Esophagus squamous epithelium (tissue), 5 donors: ENCODE data around the gene VASH2. TPM values are rescaled to one million over a fixed set of nuclear protein-coding genes. Genes with fewer than 3 reads are reported as not detected.
A peak's percentile ranks its signal among the peaks of the same experiment; 100 is the strongest.
"Not testable (repeated sequence)": the region's sequence is repeated elsewhere in the genome, so short reads cannot be mapped to it uniquely, and the experiment has no call there.

Source experiments
- DNase-seq: peaks from one replicate; lab custom pipeline; 2025; lab: John Stamatoyannopoulos, UW
- H3K27ac ChIP-seq, 4 donors: fragments of 200-600 bp; sonication (generic); one replicate each; pipeline ENCODE4 v1.5.1; 2016 to 2019; ENCODE audit warnings: mild to moderate bottlenecking in 1 of 4
- H3K27me3 ChIP-seq, 4 donors: fragments of 200-600 bp; sonication (generic); 1 replicate in 3 of 4; 2 replicates in 1 of 4; pipeline versions ENCODE4 v1.5.1 to v1.6.0; 2017 to 2021; ENCODE audit warnings: antibody characterized with exemption in 1 of 4
- H3K36me3 ChIP-seq, 3 donors: fragments of 200-600 bp; sonication (generic); one replicate each; pipeline ENCODE4 v1.5.1; 2016 to 2019
- H3K4me1 ChIP-seq, 3 donors: fragments of 200-600 bp; sonication (generic); one replicate each; pipeline ENCODE4 v1.5.1; 2017 to 2019
- H3K4me3 ChIP-seq, 4 donors: fragments of 200-600 bp; sonication (generic); 1 replicate in 3 of 4; 2 replicates in 1 of 4; pipeline ENCODE4 v1.5.1; 2016 to 2019; ENCODE audit warnings: mild to moderate bottlenecking in 2 of 4, moderate library complexity in 1 of 4
- H3K9me3 ChIP-seq, 3 donors: fragments of 200-600 bp; sonication (generic); one replicate each; pipeline ENCODE4 v1.5.1; 2016 to 2019
- CTCF ChIP-seq, 6 experiments: fragments of 450-650 bp in 4 of 6; fragments of 200-600 bp in 2 of 6; sonication (generic) in 2 of 6; IDR thresholded peaks; one replicate each; pipeline ENCODE4 v1.5.1; 2016 to 2019; ENCODE audit warnings: antibody characterized with exemption in 6 of 6, mild to moderate bottlenecking in 4 of 6, moderate library complexity in 4 of 6
- POLR2A ChIP-seq, 4 donors: fragments of 450-650 bp; IDR thresholded peaks; one replicate each; pipeline ENCODE4 v1.6.1; 2017; ENCODE audit warnings: antibody characterized with exemption in 4 of 4, mild to moderate bottlenecking in 4 of 4, moderate library complexity in 3 of 4
- WGBS, 2 donors: methylation state at CpG; one replicate each; pipeline ENCODE4 v1.1.5; 2018; 5-methylcytosine and 5-hydroxymethylcytosine counted together
- intact Hi-C: fragments of 100-400 bp; cut with DNase I; formaldehyde crosslinking; loops from one replicate; pipeline ENCODE4 v1.15.0; 2022
- total RNA-seq, 4 donors: library from RNA; depleted of rRNA; stranded (reverse); fragments of >200 nt; gene quantifications; one replicate each; pipeline ENCODE4 v1.1.0, GENCODE V29; 2016
- donor health status: DM: yes; HTN: yes; CAD: no.

The VASH2 gene
- total RNA-seq, 4 donors from 2014 or later = 0.27 to 3.4 (median 2.4) TPM

GRCh38 chr1:212987702-212988322 is 37.5 kb downstream of the VASH2 start:
- no peaks in the 10 kb centered on the region for H3K9me3 ChIP-seq
- H3K27me3 ChIP-seq = no peaks in the 10 kb centered on the region
- H3K27ac ChIP-seq = peak overlapping the region in 1 of 4 donors; percentile 11
- peaks cover 0 to 39% (median 0%) of the 10 kb centered on the region in 3 donors for H3K36me3 ChIP-seq
- DNase-seq = no peak
- no peak overlapping the region for H3K4me3 ChIP-seq
- intact Hi-C loops = no loop called here
- H3K4me1 ChIP-seq = peaks cover 0 to 9% (median 0%) of the 10 kb centered on the region in 3 donors
- no peak for TF ChIP-seq POLR2A (IDR thresholded peaks at IDR 0.05)
- TF ChIP-seq CTCF (IDR thresholded peaks at IDR 0.05) = no peak
- WGBS, 2 donors = 18 to 40% methylated on average over 6 of the region's 6 CpGs

GRCh38 chr1:212990276-212990675 is 39.9 kb downstream of the VASH2 start:
- H3K27me3 ChIP-seq = no peaks in the 10 kb centered on the region
- H3K4me3 ChIP-seq = no peak overlapping the region
- H3K27ac ChIP-seq = no peak overlapping the region
- TF ChIP-seq POLR2A (IDR thresholded peaks at IDR 0.05) (no peak), CTCF (IDR thresholded peaks at IDR 0.05) (no peak)
- DNase-seq = no peak
- WGBS, 2 donors = 52 to 54% methylated on average over 1 of the region's 1 CpG
- H3K4me1 ChIP-seq = peaks cover 0 to 9% (median 0%) of the 10 kb centered on the region in 3 donors
- intact Hi-C loops = no loop called here
- H3K9me3 ChIP-seq = no peaks in the 10 kb centered on the region
- H3K36me3 ChIP-seq = peaks cover 0 to 63% (median 3%) of the 10 kb centered on the region in 3 donors

DNA sequence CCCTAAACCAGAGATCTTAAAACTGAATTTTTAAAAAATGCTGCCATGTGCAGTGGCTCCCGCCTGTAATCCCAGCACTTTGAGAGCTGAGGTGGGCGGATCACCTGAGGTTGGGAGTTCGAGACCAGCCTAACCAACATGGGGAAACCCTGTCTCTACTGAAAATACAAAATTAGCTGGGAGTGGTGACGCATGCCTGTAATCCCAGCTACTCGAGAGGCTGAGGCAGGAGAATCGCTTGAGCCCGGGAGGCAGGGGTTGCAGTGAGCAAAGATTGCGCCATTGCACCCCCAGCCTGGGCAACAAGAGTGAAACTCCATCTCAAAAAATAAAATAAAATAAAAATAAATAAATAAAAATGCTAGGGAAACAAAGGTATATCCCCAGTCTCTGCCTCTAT is 43.6 kb downstream of the VASH2 start:
- H3K9me3 ChIP-seq, H3K27ac ChIP-seq, H3K4me1 ChIP-seq, intact Hi-C loops, H3K27me3 ChIP-seq, H3K4me3 ChIP-seq, DNase-seq: not testable (repeated sequence)
- WGBS, 2 donors = 88 to 96% methylated on average over 8 of the region's 8 CpGs
- H3K36me3 ChIP-seq = peaks cover 0 to 97% (median 3%) of the 10 kb centered on the region in 3 donors

GRCh38 chr1:212994926-212995325 is 44.6 kb downstream of the VASH2 start:
- no peak overlapping the region for H3K27ac ChIP-seq
- H3K27me3 ChIP-seq = no peaks in the 10 kb centered on the region
- H3K36me3 ChIP-seq = peaks cover 0 to 97% (median 3%) of the 10 kb centered on the region in 3 donors
- intact Hi-C loops = no loop called here
- no peaks in the 10 kb centered on the region for H3K4me1 ChIP-seq
- no peak for DNase-seq
- 72 to 73% methylated on average over 3 of the region's 3 CpGs for WGBS, 2 donors
- H3K4me3 ChIP-seq = no peak overlapping the region
- no peaks in the 10 kb centered on the region for H3K9me3 ChIP-seq
- TF ChIP-seq POLR2A (IDR thresholded peaks at IDR 0.05) (no peak), CTCF (IDR thresholded peaks at IDR 0.05) (no peak)

DNA sequence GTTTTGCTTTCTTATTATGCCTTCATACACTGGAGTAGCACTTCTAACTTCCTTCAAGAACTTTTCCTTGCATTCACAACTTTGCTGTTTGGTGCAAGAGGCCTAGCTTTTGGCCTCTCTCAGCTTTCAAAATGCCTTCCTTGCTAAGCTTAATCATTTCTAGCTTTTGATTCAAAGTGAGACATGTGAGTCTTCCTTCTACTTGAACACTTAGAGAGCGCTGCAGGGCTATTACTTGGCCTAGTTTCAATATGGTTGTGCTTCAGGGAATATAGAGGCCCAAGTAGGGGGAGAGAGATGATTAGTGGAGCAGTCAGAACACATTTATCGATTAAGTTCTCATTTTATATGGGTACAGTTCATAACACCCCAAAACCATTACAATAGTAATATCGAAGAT is 52.9 kb downstream of the VASH2 start:
- Histone ChIP-seq H3K27ac (no peak overlapping the region), H3K9me3 (no peaks in the 10 kb centered on the region), H3K4me1 (no peaks in the 10 kb centered on the region), H3K27me3 (no peaks in the 10 kb centered on the region), H3K36me3 (peaks cover 0 to 100% (median 6%) of the 10 kb centered on the region in 3 donors), H3K4me3 (no peak overlapping the region)
- 67 to 90% methylated on average over 3 of the region's 3 CpGs for WGBS, 2 donors
- intact Hi-C loops = no loop called here
- no peak for DNase-seq
- no peak for TF ChIP-seq CTCF (IDR thresholded peaks at IDR 0.05)
- TF ChIP-seq POLR2A (IDR thresholded peaks at IDR 0.05) = no peak
